ENCODE measurements around the gene SLC25A22. TPM values are rescaled to one million over a fixed set of nuclear protein-coding genes. Genes with fewer than 3 reads are reported as not detected.

The SLC25A22 gene
- total RNA-seq, 6 experiments from 2014 or later = 39.7 to 47.3 (median 42.9) TPM

DNA sequence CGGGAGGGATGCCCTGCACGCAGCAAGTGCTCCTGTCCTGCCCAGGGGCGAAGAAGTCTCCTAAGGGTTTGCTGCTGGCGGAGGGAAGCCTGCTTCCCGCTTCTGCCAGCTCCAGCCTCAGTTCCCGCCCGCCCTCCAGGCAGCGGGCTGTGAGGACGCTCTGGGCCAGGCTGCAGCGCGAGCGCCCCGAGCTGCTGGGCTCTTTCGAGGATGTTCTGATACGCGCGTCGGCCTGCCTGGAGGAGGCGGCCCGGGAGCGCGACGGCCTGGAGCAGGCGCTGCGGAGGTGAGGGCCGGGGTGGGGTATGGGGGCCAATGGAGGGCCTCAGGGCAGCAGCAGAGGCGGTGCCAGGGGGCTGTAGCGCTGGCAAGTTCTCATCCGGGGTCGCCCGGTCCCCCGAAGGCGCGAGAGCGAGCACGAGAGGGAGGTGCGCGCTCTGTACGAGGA, 31.8 kb upstream of the SLC25A22 start:
- Mint-ChIP-seq H3K9me3 (no peaks in the 10 kb centered on the region), H3K4me3 (peak overlapping the region; percentile 46), H3K4me1 (ENCODE audit: low read depth) (peaks cover 23% of the 10 kb centered on the region), H3K27ac (no peak overlapping the region), H3K27me3 (ENCODE audit: insufficient read depth) (peaks cover 25% of the 10 kb centered on the region), H3K36me3 (ENCODE audit: low read depth) (peaks cover 14% of the 10 kb centered on the region)
- DNase-seq = no peak
- TF ChIP-seq CTCF (IDR thresholded peaks at IDR 0.05) = no peak

DNA sequence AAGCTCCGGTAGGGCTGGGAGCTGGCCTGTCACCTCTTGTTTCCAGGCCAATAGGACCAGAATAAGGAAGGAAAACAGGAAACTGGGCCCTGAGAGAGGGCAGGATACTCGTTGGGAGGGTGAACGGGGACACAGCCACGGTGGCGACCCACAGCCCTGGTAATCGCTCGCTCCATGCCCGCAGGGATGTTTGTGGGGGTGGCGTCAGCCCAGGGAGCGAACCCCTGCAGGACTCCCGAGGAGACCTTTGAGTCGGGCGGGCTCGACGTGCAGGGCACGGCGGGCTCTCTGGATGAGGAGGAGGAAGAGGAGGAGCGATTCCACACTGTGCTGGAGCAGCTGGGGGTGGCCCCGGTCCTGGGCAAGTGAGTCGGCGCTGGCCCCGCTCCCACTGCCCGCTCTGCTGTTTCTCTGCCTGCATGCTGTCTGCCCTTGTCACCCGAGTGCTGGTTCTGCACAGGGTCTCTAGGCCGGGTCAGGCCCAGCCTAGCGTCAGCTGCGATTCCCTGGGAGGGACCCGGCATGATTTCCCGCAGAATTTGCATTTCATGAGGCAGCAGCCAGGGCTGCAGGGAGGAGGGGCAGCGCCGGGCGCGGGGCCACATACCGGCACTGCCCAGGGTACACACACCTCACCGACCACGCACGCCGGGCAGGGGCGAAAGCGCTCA, 31.2 kb upstream of the SLC25A22 start:
- peaks cover 18% of the 10 kb centered on the region for H3K4me1 Mint-ChIP-seq (ENCODE audit: low read depth)
- H3K27ac Mint-ChIP-seq = no peak overlapping the region
- H3K36me3 Mint-ChIP-seq (ENCODE audit: low read depth) = peaks cover 13% of the 10 kb centered on the region
- no peak for TF ChIP-seq CTCF (IDR thresholded peaks at IDR 0.05)
- no peak for DNase-seq
- H3K27me3 Mint-ChIP-seq (ENCODE audit: insufficient read depth) = peaks cover 21% of the 10 kb centered on the region
- H3K4me3 Mint-ChIP-seq = no peak overlapping the region
- H3K9me3 Mint-ChIP-seq = no peaks in the 10 kb centered on the region

DNA sequence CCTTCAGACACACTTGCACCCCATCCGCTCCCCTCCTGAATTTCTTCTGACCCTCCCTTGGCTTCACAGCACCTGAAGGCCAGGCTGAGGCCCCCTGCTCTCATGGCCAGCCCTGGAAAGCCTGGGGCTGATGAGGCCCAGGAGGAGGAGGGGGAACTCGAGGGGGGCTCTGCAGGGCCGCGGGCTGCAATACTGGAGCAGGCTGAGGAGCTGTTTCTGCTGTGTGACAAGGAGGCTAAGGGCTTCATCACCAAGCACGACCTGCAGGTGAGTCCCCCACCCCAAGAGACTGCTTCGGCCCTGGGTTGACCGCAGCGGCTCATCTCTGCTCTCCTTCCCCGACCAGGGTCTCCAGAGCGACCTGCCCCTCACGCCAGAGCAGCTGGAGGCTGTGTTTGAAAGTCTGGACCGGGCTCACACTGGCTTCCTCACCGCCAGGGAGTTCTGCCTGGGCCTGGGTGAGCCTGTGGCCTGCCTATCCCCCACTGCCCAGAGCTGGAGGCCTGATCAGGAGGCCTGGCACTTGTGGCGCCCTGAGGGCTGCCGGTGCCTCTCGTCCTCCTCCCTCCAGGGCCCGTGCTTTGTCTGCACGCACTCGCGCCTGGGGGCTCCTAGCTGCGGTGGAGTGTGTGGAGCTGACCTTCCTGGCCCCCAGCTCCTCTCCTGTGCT, 30.6 kb upstream of the SLC25A22 start:
- DNase-seq = no peak
- Mint-ChIP-seq H3K4me3 (no peak overlapping the region), H3K4me1 (ENCODE audit: low read depth) (peaks cover 11% of the 10 kb centered on the region), H3K9me3 (no peaks in the 10 kb centered on the region), H3K27me3 (ENCODE audit: insufficient read depth) (peaks cover 14% of the 10 kb centered on the region), H3K27ac (no peak overlapping the region), H3K36me3 (ENCODE audit: low read depth) (peaks cover 6% of the 10 kb centered on the region)
- TF ChIP-seq CTCF (IDR thresholded peaks at IDR 0.05) = no peak

DNA sequence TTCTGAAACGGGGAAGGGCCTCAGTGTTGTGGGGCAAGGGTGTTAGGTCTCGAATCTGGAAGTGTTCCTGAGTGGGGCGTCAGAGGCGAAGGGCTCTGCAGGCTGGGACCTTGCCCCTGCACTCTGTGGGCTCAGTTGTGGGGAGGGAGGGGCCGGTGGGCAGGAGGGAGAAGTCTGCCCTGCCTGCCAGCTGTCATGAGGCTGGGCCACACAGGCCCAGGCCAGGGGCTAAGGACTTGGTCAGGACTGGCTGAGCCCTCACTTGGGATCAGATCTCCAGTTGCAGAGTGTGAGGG, 29.8 kb upstream of the SLC25A22 start, which contains the start of gene CRACR2B:
TSS of gene CRACR2B (plus strand) at position 23 of the 296 bp plus-strand sequence. CDS start 689 bp downstream, outside the sequence.
- no peaks in the 10 kb centered on the region for H3K9me3 Mint-ChIP-seq
- peaks cover 15% of the 10 kb centered on the region for H3K27me3 Mint-ChIP-seq (ENCODE audit: insufficient read depth)
- peaks cover 6% of the 10 kb centered on the region; the same call in 1 of the 2 replicates for H3K36me3 Mint-ChIP-seq (ENCODE audit: low read depth)
- no peak for TF ChIP-seq CTCF (IDR thresholded peaks at IDR 0.05)
- no peak for DNase-seq
- no peak within 1 kb of the TSS for H3K4me3 Mint-ChIP-seq
- H3K27ac Mint-ChIP-seq = no peak within 1 kb of the TSS; the same call in 1 of the 2 replicates
- H3K4me1 Mint-ChIP-seq (ENCODE audit: low read depth) = peaks cover 11% of the 10 kb centered on the region

DNA sequence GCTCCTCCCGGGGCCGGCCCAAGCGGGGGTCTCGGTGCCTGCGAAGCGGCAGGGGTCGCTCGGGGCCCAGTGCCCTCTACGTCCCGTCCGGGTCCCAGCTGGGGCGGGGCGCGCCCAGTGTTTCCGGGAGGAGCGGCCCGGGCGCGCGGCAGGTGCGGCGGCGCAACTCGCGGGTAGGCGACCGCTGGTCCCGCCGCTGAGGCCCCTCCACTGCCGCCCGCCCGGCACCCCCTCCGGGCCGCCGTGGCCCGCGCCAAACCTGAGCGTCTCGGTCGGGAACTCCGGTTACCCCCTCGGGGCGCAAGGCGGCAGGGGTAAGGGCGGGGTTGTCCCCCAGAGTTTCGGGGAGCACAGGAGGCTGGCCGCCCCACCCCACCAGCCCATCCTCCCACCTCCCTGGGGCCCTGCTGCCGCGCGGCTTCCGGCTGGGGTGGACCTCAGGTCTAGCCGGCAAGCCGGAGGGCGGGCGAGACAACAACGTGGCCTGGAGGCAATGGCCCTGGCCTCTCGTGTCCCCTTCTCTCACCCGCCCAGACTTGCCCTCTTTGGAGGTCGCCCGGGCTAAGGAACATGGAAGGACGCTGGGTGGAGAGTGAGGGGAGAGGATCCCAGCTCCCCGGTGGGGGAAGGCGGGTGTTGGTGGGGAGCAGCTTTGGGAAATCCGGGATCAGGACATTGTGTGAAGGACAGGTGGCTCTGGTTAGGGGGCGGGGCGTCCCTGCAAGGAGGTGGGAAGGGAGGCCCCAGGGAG, 29.2 kb upstream of the SLC25A22 start:
- no peak for DNase-seq
- Mint-ChIP-seq H3K4me1 (ENCODE audit: low read depth) (peaks cover 11% of the 10 kb centered on the region), H3K36me3 (ENCODE audit: low read depth) (peaks cover 6% of the 10 kb centered on the region; the same call in 1 of the 2 replicates), H3K4me3 (no peak overlapping the region), H3K27me3 (ENCODE audit: insufficient read depth) (peaks cover 15% of the 10 kb centered on the region), H3K9me3 (no peaks in the 10 kb centered on the region), H3K27ac (no peak overlapping the region; the same call in 1 of the 2 replicates)
- no peak for TF ChIP-seq CTCF (IDR thresholded peaks at IDR 0.05)
